Measurements from ENCODE around the gene EGFL6.

EGFL6 gene

GRCh38 chrX:13550346-13550745 is 19.1 kb upstream of the EGFL6 start:
- Histone ChIP-seq H2BK5ac (ENCODE audit: low read length) (no peak overlapping the region), H2BK120ac (ENCODE audit: low read depth, low read length) (no peak overlapping the region), H3K79me2 (ENCODE audit: control insufficient read depth, insufficient read depth, low read length) (no peaks in the 10 kb centered on the region), H3K4ac (ENCODE audit: low read depth, low read length) (no peak overlapping the region), H2BK15ac (replicated peaks; ENCODE audit: low read depth) (no peak overlapping the region), H3K4me2 (ENCODE audit: low read length) (no peak overlapping the region), H3K18ac (ENCODE audit: low read length) (no peak overlapping the region), H4K8ac (ENCODE audit: low read depth, low read length) (no peak overlapping the region), H3K27me3 (ENCODE audit: insufficient read depth, low read length, poor library complexity) (no peaks in the 10 kb centered on the region), H2AK5ac (ENCODE audit: low read length) (no peak overlapping the region), H3K9ac (ENCODE audit: low read length) (no peak overlapping the region), H3K56ac (ENCODE audit: low read length) (no peak overlapping the region), H3K79me1 (ENCODE audit: low read length) (no peaks in the 10 kb centered on the region), H3K27ac (ENCODE audit: low read depth, low read length) (no peak overlapping the region), H4K5ac (ENCODE audit: low read length) (no peak overlapping the region), H3K23ac (ENCODE audit: low read length) (no peak overlapping the region), H3K36me3 (ENCODE audit: control insufficient read depth, insufficient read depth, low read length) (no peaks in the 10 kb centered on the region), H3K4me1 (ENCODE audit: control insufficient read depth, low read depth, low read length) (no peaks in the 10 kb centered on the region), H3K4me3 (ENCODE audit: low read length) (no peak overlapping the region)
- DNase-seq: no peak

GRCh38 chrX:13551610-13552009 is 17.8 kb upstream of the EGFL6 start:
- H3K4ac ChIP-seq (ENCODE audit: low read depth, low read length): no peak overlapping the region
- H3K4me2 ChIP-seq (ENCODE audit: low read length): no peak overlapping the region
- no peaks in the 10 kb centered on the region for H3K36me3 ChIP-seq (ENCODE audit: control insufficient read depth, insufficient read depth, low read length)
- no peak overlapping the region for H2BK5ac ChIP-seq (ENCODE audit: low read length)
- no peak overlapping the region for H3K4me3 ChIP-seq (ENCODE audit: low read length)
- no peaks in the 10 kb centered on the region for H3K27me3 ChIP-seq (ENCODE audit: insufficient read depth, low read length, poor library complexity)
- H3K27ac ChIP-seq (ENCODE audit: low read depth, low read length): no peak overlapping the region
- H2BK120ac ChIP-seq (ENCODE audit: low read depth, low read length): no peak overlapping the region
- H2BK15ac ChIP-seq (replicated peaks; ENCODE audit: low read depth): no peak overlapping the region
- H2AK5ac ChIP-seq (ENCODE audit: low read length): no peak overlapping the region
- no peak overlapping the region for H3K9ac ChIP-seq (ENCODE audit: low read length)
- no peak overlapping the region for H3K18ac ChIP-seq (ENCODE audit: low read length)
- no peak overlapping the region for H4K5ac ChIP-seq (ENCODE audit: low read length)
- no peak for DNase-seq
- no peak overlapping the region for H3K56ac ChIP-seq (ENCODE audit: low read length)
- H3K79me2 ChIP-seq (ENCODE audit: control insufficient read depth, insufficient read depth, low read length): no peaks in the 10 kb centered on the region
- no peak overlapping the region for H3K23ac ChIP-seq (ENCODE audit: low read length)
- no CpG with 5 or more reads among the region's 3 CpGs for WGBS (ENCODE audit: extremely low coverage, insufficient coverage, low lambda C conversion rate)
- no peaks in the 10 kb centered on the region for H3K4me1 ChIP-seq (ENCODE audit: control insufficient read depth, low read depth, low read length)
- H4K8ac ChIP-seq (ENCODE audit: low read depth, low read length): no peak overlapping the region
- H3K79me1 ChIP-seq (ENCODE audit: low read length): no peaks in the 10 kb centered on the region

- Histone ChIP-seq H3K79me1 (ENCODE audit: low read length) (no peaks in the 10 kb centered on the region), H3K36me3 (ENCODE audit: control insufficient read depth, insufficient read depth, low read length) (no peaks in the 10 kb centered on the region), H3K27me3 (ENCODE audit: insufficient read depth, low read length, poor library complexity) (no peaks in the 10 kb centered on the region), H3K4me1 (ENCODE audit: control insufficient read depth, low read depth, low read length) (no peaks in the 10 kb centered on the region), H3K79me2 (ENCODE audit: control insufficient read depth, insufficient read depth, low read length) (no peaks in the 10 kb centered on the region), H3K18ac (ENCODE audit: low read length) (no peak overlapping the region), H3K56ac (ENCODE audit: low read length) (no peak overlapping the region), H3K4me2 (ENCODE audit: low read length) (no peak overlapping the region), H4K8ac (ENCODE audit: low read depth, low read length) (no peak overlapping the region), H3K4me3 (ENCODE audit: low read length) (no peak overlapping the region), H3K9ac (ENCODE audit: low read length) (no peak overlapping the region), H4K5ac (ENCODE audit: low read length) (no peak overlapping the region), H2BK5ac (ENCODE audit: low read length) (no peak overlapping the region), H3K23ac (ENCODE audit: low read length) (no peak overlapping the region), H2AK5ac (ENCODE audit: low read length) (no peak overlapping the region), H3K4ac (ENCODE audit: low read depth, low read length) (no peak overlapping the region), H3K27ac (ENCODE audit: low read depth, low read length) (no peak overlapping the region), H2BK15ac (replicated peaks; ENCODE audit: low read depth) (no peak overlapping the region), H2BK120ac (ENCODE audit: low read depth, low read length) (no peak overlapping the region)
- no CpG with 5 or more reads among the region's 1 CpG for WGBS (ENCODE audit: extremely low coverage, insufficient coverage, low lambda C conversion rate)
- no peak for DNase-seq
Observed at GRCh38 chrX:13552892-13553291, 16.5 kb upstream of the EGFL6 start.

- Histone ChIP-seq H2AK5ac (ENCODE audit: low read length) (no peak overlapping the region), H3K36me3 (ENCODE audit: control insufficient read depth, insufficient read depth, low read length) (no peaks in the 10 kb centered on the region), H4K5ac (ENCODE audit: low read length) (no peak overlapping the region), H2BK120ac (ENCODE audit: low read depth, low read length) (no peak overlapping the region), H3K79me2 (ENCODE audit: control insufficient read depth, insufficient read depth, low read length) (no peaks in the 10 kb centered on the region), H3K4me3 (ENCODE audit: low read length) (no peak overlapping the region), H3K56ac (ENCODE audit: low read length) (no peak overlapping the region), H3K9ac (ENCODE audit: low read length) (no peak overlapping the region), H3K27me3 (ENCODE audit: insufficient read depth, low read length, poor library complexity) (peaks cover 13% of the 10 kb centered on the region), H3K27ac (ENCODE audit: low read depth, low read length) (no peak overlapping the region), H3K79me1 (ENCODE audit: low read length) (no peaks in the 10 kb centered on the region), H2BK15ac (replicated peaks; ENCODE audit: low read depth) (no peak overlapping the region), H3K18ac (ENCODE audit: low read length) (no peak overlapping the region), H3K4me1 (ENCODE audit: control insufficient read depth, low read depth, low read length) (no peaks in the 10 kb centered on the region), H3K23ac (ENCODE audit: low read length) (no peak overlapping the region), H2BK5ac (ENCODE audit: low read length) (no peak overlapping the region), H3K4me2 (ENCODE audit: low read length) (no peak overlapping the region), H3K4ac (ENCODE audit: low read depth, low read length) (no peak overlapping the region), H4K8ac (ENCODE audit: low read depth, low read length) (no peak overlapping the region)
- no peak for DNase-seq
- no CpG with 5 or more reads among the region's 2 CpGs for WGBS (ENCODE audit: extremely low coverage, insufficient coverage, low lambda C conversion rate)
Observed at GRCh38 chrX:13565511-13565910, 3.9 kb upstream of the EGFL6 start.

- Histone ChIP-seq H3K4me2 (ENCODE audit: low read length) (no peak overlapping the region), H3K36me3 (ENCODE audit: control insufficient read depth, insufficient read depth, low read length) (no peaks in the 10 kb centered on the region), H4K5ac (ENCODE audit: low read length) (no peak overlapping the region), H3K56ac (ENCODE audit: low read length) (no peak overlapping the region), H3K79me1 (ENCODE audit: low read length) (no peaks in the 10 kb centered on the region), H3K79me2 (ENCODE audit: control insufficient read depth, insufficient read depth, low read length) (no peaks in the 10 kb centered on the region), H4K8ac (ENCODE audit: low read depth, low read length) (no peak overlapping the region), H3K18ac (ENCODE audit: low read length) (no peak overlapping the region), H3K4ac (ENCODE audit: low read depth, low read length) (no peak overlapping the region), H2AK5ac (ENCODE audit: low read length) (no peak overlapping the region), H2BK5ac (ENCODE audit: low read length) (no peak overlapping the region), H3K4me3 (ENCODE audit: low read length) (no peak overlapping the region), H2BK120ac (ENCODE audit: low read depth, low read length) (no peak overlapping the region), H3K27ac (ENCODE audit: low read depth, low read length) (no peak overlapping the region), H3K23ac (ENCODE audit: low read length) (no peak overlapping the region), H3K4me1 (ENCODE audit: control insufficient read depth, low read depth, low read length) (no peaks in the 10 kb centered on the region), H3K27me3 (ENCODE audit: insufficient read depth, low read length, poor library complexity) (peaks cover 14% of the 10 kb centered on the region), H3K9ac (ENCODE audit: low read length) (no peak overlapping the region), H2BK15ac (replicated peaks; ENCODE audit: low read depth) (no peak overlapping the region)
- WGBS (ENCODE audit: extremely low coverage, insufficient coverage, low lambda C conversion rate): no CpG with 5 or more reads among the region's 9 CpGs
- no peak for DNase-seq
Observed at GRCh38 chrX:13570261-13570605, 832 bp downstream of the EGFL6 start.

- Histone ChIP-seq H3K23ac (ENCODE audit: low read length) (no peak overlapping the region), H3K18ac (ENCODE audit: low read length) (no peak overlapping the region), H3K79me1 (ENCODE audit: low read length) (no peaks in the 10 kb centered on the region), H3K56ac (ENCODE audit: low read length) (no peak overlapping the region), H3K4me3 (ENCODE audit: low read length) (no peak overlapping the region), H3K4me1 (ENCODE audit: control insufficient read depth, low read depth, low read length) (no peaks in the 10 kb centered on the region), H3K27me3 (ENCODE audit: insufficient read depth, low read length, poor library complexity) (peaks cover 14% of the 10 kb centered on the region), H3K4ac (ENCODE audit: low read depth, low read length) (no peak overlapping the region), H4K5ac (ENCODE audit: low read length) (no peak overlapping the region), H3K27ac (ENCODE audit: low read depth, low read length) (no peak overlapping the region), H2AK5ac (ENCODE audit: low read length) (no peak overlapping the region), H4K8ac (ENCODE audit: low read depth, low read length) (no peak overlapping the region), H3K79me2 (ENCODE audit: control insufficient read depth, insufficient read depth, low read length) (no peaks in the 10 kb centered on the region), H2BK5ac (ENCODE audit: low read length) (no peak overlapping the region), H3K36me3 (ENCODE audit: control insufficient read depth, insufficient read depth, low read length) (no peaks in the 10 kb centered on the region), H3K9ac (ENCODE audit: low read length) (no peak overlapping the region), H3K4me2 (ENCODE audit: low read length) (no peak overlapping the region), H2BK120ac (ENCODE audit: low read depth, low read length) (no peak overlapping the region), H2BK15ac (replicated peaks; ENCODE audit: low read depth) (no peak overlapping the region)
- DNase-seq: no peak
- WGBS (ENCODE audit: extremely low coverage, insufficient coverage, low lambda C conversion rate): no CpG with 5 or more reads among the region's 5 CpGs
Observed at GRCh38 chrX:13571136-13571535, 1.7 kb downstream of the EGFL6 start.

Data from mesendoderm (in vitro differentiated cells).